Left kidney (tissue), 2 donors: ENCODE measurements around the gene ATP9A. TPM values are rescaled to one million over a fixed set of nuclear protein-coding genes. Genes with fewer than 3 reads are reported as not detected.

Experiments used
- DNase-seq: peaks from one replicate; pipeline ENCODE4 v3.0.0-alpha.2; 2013
- polyA plus RNA-seq: library from polyadenylated mRNA; unstranded; fragments of 120-200 nt; gene quantifications from one replicate; pipeline ENCODE4 v1.2.1, GENCODE V29; 2013; ENCODE audit not compliant: insufficient read length

The ATP9A gene
- polyA plus RNA-seq, 1 donor: 62.4 TPM

DNA sequence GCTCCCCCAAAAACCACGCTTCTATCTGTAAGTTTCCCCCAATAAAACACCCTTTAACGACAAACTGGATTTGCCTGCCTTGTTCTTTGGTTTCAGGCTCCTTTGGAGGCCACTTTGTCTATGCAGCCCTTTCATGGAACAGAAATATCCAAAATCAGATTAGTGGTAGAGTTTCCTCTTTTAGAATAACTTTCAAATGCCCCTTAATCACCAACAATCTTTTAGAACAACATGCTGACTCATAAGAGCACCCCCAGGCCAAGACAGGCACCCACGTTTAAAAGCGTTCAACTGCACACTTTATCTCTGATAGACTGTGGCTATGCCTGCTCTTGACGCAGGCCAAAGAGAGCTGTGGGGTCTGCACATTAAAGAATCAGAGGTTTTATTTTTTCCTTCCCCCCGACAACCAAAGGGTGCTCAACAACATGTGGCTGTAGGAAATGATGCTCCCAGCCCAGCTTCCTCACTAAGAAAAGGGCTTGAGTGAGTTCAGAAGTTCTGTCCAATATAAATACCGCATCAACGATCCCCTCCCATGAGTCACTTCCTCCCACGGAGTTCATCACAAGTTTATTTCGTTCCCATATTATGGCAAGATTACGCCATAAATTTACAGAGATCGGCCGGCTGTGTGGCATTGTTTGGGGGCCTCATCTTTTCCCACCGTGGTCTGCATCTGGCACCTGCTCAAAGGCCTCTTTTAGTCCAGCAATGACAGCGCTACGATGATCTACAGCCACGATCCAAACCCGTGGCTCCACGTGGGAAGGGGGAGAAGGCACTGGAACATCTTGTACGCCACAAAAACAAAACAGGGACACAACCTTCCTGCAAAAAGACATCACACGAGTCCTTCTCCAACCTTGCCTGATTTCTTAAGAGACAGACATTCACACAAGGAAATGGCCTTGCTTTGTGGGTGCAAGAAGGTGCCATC is 136.9 kb downstream of the ATP9A start:
- peak; percentile 81 for DNase-seq

DNA sequence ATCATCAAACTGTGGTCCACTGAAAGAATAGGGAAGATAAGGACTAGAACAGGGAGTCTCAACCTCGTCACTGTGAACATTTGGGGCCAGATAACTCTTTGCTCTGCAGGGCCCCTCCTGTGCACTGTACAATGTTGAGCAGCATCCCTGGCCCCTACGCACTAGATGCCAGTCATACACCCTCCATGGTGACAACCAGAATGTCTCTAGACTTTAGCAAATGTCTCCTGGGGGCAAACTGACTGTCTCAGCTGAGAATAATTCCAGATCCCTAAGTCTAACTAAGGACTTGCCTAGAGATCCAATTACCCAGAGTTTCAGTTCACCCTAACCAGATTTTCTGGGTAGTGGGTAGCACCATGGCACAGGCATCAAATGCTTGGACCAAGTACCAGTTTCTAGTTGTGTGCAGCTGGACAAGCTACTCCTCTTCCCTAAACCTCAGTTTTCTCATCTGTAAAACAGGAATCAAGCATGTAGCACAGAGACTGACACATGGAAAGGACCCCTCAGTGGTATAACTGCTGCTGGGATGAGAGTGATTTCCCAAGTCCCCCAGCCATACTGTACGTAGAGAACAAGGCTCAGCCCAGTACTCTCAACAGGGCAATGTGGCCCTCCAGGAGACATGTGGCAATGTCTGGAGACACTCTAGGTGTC is 138.7 kb downstream of the ATP9A start:
- no peak for DNase-seq

DNA sequence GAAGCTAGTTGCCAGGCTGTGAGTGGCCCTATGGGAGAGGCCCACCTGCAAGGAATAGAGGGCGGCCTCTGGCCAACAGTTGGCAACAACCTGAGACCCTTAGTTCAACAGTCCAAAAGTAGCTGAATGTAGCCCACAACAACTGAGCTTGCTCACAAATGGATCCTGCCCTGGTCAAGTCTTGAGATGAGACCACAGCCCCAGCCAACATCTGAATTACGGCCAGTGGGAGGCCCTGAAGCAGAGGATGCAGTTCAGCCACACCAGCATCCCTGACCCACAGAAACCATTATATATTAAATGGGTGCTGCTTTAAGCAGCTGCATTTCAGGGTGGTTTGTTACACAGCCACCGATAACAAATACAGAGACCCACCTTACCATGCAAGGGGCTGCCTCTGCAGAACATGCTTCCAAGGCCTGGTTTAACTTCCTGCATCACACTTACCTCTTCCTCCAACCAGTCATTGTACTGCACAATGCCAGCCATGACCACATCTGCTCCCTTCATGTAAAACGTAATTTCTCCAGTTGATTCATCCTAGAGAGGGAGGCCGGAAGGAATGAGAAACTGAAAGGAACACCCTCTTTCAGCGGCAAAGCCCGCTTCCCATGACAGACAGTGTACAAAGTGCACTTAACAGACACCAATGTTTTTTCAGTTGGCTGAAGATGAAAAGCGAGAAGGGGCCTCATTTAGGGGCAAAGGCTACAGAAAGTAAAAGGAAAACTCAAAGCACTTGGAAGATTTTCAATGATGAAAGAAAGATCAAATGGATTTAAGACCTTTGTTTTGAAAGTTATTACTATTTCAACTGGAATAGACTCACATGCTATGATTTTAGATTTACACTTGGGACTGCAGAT is 139.4 kb downstream of the ATP9A start:
- DNase-seq: no peak

DNA sequence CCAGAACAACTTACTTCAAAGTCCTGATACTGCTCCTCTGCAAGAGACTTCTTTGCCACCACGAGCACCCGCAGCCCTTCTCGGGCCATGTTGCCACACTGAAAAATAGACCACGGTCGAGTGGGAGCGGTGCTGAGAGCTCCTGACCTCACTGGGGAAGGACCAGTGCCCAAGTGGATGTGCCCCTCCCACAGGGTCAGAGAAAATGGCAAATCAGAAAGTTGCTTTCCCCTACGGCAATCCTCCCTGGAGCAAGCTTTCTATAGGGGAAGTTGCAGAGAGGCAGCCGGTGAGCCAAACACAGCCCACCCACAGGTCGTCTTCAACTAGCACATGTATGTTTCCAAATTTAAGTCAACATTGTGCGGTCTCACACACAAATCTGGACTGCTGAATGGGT is 140.6 kb downstream of the ATP9A start:
- no peak for DNase-seq

DNA sequence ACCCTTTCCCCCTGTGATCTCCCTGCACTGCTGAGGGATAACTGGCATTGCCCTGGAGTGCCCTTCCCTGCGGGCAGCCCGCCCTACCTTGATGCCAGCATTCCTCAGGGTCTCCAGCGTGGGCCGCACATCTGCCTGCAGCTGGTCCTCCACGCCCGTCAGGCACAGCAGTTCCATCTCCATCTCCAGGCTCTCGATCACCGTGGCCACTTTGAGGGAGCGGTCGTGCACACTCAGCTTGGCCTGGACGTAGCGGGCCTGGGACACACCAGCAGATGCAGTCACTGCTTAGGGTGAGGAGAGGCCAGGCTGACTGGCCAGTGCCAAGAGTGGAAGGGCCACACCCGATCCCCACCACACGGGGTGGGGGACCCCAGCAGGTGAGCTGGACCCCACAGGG is 143.1 kb downstream of the ATP9A start:
- no peak for DNase-seq

DNA sequence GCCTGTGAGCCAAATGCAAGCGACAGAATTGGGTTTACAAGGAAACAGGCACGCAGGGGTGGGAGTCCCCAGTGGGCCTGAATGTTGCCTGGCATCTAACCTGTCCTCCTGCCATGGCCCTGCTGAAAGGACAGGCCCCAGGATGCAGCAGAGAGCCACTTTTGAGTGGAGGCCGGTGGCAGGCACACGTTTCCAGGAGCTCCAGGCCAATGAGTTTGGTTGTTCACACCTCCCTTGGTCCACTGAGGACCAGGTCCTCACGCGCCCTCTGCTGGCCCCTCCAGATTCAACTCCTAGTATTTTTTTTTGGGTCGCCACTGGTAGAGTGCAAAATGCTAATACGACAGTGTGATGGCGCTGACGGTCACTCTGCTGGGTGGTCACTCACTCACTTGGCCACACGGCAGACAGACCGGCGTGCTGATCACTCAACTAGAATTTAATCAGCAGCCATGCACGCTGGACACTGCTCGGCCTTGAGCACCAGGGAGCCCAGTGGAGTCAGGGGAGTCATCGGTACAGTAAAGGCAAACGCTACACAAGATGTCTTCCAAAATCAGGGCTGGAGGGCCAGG is 143.9 kb downstream of the ATP9A start:
- no peak for DNase-seq

DNA sequence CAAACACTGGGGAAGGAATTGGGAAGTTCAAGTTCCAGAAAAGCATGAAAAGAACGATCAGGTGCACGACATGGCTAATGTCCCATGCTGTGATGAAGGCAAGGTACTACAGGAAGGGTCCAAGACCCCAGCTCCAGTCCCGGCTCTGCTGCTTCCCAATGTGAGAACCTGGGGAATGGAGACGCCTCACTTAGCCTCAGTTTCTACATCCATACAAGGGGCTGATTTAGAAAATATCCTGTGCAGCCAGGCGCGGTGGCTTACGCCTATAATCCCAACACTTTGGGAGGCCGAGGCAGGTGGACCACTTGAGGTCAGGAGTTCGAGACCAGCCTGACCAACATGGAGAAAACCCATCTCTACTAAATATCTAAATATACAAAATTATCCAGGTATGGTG is 144.9 kb downstream of the ATP9A start:
- no peak for DNase-seq

DNA sequence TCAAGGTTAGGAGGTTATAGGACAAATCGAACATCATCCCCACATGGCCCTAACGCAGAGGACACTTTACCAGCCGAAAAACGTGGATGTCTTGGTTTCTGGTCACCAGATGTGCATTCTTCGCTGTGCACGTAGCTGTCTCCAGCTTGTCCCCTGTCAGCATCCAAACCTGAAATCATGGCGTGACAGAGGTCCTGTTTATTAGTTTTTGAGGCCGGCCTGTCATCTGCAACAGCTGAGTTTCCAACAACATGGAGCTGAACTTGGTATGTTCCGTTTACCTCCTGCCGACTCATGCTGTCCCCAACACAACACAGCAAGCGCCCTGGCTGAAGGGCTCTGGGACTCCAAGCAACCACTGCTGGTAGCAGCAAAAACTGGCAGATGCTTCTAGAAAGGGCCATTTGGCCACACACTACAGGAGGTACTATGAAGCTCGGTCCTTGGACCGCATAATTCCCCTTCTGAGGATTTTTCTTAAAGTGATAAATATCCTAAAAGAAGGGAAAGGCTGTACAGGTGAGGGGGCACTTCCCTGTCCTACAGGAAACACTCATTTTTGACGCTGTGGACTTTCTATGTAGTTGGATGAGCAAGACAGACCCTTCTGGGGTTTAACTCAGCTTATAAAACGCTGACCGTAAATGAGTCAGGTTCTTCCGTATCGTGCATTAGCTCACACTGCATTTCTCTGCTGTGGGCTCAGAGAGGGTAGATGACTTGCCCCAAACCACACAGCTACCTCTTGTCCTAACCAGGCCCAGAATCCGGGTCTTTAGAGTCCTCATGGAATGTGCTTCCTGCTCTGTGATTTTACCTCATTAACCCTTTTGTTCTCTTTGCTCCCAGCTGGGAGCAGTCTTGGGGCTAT is 146.0 kb downstream of the ATP9A start:
- no peak for DNase-seq

DNA sequence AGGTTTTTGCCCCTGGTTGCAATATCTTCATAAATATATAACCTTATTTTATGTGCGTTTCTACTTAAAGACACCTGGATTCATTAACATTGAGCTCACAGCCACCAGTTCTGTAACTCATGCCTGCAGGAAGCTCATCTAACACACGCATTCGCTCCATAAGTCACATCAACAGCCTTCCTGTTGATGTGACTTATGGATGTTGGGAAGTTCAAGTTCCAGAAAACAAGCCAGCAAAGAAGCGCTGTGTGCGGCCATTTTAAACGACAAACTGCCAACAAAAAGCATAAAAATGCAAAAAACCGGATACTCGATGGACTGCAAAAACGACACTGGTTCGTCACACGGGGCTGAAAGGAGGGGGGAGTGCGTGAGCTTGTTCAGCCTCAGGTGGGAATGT is 147.8 kb downstream of the ATP9A start:
- DNase-seq: no peak

DNA sequence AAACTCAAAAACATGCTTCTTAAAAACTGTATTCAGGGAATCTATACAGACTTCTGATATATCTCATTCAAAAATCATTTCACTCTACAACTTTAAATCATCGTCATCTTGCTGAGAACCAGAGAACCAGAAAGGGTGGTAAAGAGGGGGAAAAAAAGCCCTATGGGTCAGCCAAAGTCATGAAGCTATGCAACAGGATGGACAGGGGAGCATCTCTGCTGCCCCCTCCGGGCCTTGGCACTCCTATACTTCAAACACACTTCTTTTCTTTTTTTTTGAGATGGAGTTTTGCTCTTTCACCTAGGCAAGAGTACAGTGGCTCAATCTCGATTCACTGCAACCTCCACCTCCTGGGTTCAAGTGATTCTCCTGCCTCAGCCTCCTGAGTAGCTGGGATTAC is 152.1 kb downstream of the ATP9A start:
- DNase-seq: no peak

DNA sequence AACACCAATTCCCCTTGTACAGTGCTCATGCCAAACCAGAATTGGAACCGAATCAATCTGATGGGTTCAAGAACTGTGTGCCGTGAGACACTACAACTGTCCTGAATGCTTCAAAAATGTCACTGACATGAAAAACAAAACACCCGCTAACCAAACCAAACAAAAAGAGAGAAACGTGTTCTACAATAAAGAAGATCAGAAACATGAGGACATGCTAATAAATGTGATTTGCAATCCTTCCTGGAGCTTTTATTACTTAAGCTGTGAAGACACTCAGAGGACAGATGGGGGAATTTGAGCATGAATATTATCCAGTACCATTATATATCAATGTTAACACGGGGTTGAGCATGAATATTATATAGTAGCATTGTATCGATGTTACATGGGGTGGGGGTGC is 153.5 kb downstream of the ATP9A start:
- DNase-seq: no peak

DNA sequence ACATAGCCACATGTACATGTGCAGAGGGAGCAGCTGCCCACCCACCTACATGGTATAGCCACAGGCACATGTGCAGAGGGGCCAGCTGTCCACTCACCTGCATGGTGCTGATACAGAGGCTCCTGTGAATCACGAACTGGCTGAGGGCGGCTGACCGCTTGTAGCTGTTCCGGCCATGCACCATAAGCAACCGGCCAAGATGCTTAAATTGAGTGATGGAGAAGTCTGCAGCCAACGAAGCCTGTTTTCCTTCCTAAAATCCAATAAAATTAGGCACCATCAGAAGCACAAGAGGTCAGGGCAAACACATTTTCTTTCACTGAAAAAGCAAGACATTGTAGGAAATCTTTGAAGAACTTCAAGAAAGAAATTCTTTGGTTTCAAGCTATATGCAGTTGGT is 154.6 kb downstream of the ATP9A start:
- no peak for DNase-seq

DNA sequence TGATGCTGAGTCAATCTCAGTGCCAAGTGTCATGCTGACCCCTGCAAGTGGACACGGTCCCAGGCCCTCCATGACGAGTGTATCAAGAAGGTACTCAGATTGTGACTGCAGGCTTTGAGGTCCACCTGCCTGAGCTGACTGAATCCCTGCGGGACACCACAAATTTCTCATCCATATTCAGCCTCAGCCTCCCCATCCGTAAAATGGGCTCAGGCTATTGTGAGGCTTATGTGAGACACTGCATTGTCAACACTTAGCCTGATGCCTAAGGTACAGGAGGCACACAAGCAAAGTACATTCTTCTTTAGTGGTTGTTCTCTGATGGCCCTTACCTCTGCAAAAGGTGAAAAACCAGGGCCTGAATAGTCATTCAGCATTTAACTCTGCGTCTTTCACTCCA is 155.3 kb downstream of the ATP9A start:
- DNase-seq: no peak

DNA sequence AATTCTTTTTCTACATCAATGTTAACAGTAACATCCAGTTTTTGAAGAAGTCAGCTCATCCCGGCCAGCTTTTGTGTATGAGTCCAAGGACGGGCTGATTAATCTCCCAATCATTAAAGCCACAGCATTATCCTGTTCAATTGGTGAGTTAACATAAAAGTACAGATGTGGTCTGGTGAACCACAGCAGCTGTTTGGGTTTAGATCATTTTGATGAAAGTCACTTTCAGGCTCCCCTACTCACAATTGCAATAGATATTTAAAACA is 156.6 kb downstream of the ATP9A start:
- DNase-seq: no peak

DNA sequence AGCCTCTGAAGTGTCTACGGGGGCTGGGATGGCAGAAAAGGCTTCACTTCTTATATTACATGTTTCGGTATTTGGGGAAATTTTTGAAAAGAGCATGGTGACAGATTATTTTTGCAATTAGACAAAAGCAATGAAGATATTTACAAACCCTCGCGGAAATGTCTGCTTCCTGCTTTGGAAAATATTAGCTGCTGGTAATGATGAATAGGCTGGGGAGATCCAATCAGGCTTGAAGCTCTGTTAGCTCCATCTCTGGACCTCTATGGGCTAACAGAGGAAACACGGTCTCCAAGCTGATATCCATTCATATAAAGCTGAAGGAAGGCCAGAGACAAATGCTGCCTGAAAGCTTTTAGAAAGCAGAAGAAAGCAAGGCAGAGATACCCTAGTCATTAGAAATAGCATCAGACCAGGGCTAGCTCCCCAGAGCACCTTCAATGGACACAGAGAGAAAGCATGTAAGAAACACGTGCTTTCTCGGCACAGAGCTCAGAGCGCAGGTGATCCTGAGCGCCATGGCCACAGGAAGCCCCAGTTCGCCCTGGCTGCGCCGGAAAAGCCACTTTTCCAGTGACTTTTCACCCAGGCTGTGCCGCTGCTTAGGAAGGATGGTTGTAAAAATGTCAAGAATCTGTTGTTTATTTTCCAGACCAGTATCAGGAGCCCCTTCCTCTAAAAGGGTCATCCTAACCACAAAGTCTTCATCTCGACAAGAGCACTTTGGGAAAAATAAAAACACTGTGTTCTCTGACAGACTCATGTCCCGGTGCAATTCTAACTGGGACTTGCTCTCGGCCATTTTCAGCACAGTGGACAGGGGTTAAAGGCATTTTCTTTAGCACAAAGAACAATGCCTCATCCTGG is 157.2 kb downstream of the ATP9A start:
- DNase-seq: no peak

DNA sequence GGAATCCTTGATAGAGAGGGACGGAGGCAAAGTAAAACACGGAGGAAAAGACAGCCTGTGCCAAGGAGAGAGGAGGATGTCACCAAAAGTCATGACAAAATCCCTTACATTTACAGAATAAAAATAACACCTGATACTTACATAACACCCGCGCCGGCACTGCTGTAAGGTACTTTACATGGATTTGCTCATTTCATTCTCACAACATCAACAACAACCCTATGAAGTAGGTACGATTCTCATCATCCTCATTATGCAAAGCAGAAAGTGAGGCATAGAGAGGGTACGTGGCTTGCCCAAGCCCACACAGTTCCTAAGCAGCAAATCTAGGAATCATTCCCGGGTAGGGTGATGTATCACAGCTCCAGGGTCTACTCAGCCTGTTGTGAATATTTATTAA is 158.1 kb downstream of the ATP9A start:
- no peak for DNase-seq

DNA sequence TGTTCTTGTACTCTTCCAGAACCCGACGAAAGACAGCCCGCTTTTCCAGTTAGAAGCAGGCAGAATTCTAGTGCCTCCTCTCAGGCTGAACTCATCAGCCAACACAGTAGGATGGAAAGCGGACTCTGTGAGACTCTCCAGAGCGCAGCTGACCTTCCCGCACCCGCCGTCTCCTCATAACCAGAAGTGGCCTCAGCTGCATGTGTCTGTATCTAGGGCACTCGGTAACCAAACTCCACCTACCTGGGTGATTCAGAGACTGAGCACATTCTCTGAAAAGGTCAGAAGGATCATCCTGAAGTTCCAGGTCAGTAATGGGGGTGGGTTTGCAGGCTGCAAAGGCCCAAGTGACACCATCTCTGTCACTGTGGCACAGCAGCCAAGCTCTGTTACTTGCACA is 158.9 kb downstream of the ATP9A start:
- no peak for DNase-seq

DNA sequence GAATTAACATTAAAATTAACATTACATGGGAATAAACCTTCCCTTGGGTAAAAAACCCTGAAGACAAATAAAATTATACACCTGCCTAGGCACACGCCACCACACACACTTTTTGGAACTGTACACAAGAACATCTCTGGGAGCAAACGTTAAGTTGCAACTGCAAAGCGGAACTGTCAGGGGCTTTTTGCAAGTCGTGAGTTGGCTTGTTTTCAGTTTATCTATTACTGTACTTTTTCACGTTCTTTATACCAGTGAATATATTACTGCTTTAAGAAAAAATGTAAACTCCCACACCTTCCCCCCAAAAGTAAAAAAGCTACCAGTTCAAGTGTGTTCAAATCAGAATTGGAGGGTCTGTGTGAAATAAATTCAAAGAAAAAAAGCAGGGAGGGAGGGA is 160.1 kb downstream of the ATP9A start:
- DNase-seq: no peak

DNA sequence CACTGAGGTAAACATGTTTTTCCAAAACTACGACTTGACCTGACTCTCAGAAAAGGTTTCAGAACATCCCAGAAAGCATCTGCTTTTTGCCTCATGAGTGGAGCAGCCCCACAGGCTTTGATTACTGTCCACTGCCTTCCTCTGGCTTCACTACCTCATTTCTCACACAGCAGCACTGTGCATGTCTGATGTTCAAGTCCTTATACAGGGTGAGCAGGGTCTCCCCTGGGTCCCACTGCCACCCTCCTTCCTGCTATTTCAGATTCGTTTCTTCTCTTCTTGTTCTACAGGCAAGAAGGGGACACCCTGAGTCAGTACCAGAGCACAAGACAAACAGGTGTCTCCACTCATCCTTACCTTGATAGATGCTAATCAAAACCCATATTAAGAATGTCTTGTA is 161.0 kb downstream of the ATP9A start:
- no peak for DNase-seq

DNA sequence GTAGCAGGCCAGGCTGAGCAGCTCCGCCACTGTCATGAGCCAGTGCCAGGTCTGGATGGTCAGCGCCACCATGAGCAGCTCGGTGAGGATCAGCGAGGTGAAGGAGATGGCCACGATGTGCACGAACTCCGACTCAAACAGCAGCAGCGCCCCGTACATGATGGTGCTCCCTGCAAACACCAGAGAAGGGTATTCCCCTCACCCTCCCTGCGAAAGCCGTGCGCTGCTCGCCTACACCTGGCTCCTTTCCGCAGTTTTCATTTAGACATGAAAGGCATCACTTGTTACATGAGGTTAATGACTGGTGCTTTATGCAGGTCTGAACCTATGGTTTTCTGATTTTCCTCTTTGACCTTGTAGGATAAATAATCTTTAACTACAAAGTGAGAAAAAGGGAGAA is 163.3 kb downstream of the ATP9A start:
- DNase-seq: no peak

DNA sequence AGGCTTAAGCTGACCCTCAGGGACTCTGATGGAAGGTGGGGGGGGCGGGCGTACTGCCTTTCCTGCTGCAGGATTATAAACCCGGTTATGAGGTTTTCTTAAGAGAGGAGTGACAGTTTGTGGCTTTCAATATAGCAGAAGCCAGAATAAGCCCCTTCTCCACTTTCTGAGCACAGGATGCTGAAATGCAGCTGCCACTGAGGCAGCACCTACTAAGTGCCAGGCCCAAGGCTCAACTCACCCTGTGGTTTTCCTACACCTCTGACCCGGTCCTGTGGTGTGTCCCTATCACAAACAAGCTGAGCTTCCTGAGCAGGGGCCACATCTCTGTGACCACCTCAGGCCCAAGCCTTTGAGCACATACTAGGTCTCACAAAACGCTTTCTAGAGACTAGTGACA is 166.1 kb downstream of the ATP9A start:
- no peak for DNase-seq
